Calu3 (cell line): ENCODE data around the gene ALDH4A1. TPM values are rescaled to one million over a fixed set of nuclear protein-coding genes. Genes with fewer than 3 reads are reported as not detected.

Experiments used
- BruUV-seq: library from RNA; stranded (reverse); fragments of 400-500 nt; replicated peaks from 2 replicates; lab custom pipeline; 2021; lab: Mats Ljungman, UMichigan
- CTCF ChIA-PET: fragments of 300-600 bp; sonication (Branson Sonifier 250); formaldehyde crosslinking; loops from one replicate; lab custom pipeline; 2022; ENCODE audit warnings: antibody characterized with exemption; lab: Charles Lee
- DNase-seq: peaks from one replicate; pipeline ENCODE4 v3.0.0; 2022
- H3K27ac Mint-ChIP-seq: one replicate; pipeline ENCODE4 v1.8.0; 2022; ENCODE audit warnings: mixed read lengths; ENCODE audit not compliant: unreplicated experiment
- H3K27me3 Mint-ChIP-seq: one replicate; pipeline ENCODE4 v1.8.0; 2022; ENCODE audit warnings: mixed read lengths; ENCODE audit not compliant: unreplicated experiment
- H3K36me3 Mint-ChIP-seq: one replicate; pipeline ENCODE4 v1.8.0; 2022; ENCODE audit warnings: mild to moderate bottlenecking, moderate library complexity, mixed read lengths; ENCODE audit not compliant: insufficient read depth, unreplicated experiment
- H3K4me1 Mint-ChIP-seq: one replicate; pipeline ENCODE4 v1.8.0; 2022; ENCODE audit warnings: mild to moderate bottlenecking, low read depth, mixed read lengths; ENCODE audit not compliant: unreplicated experiment
- H3K4me3 Mint-ChIP-seq: one replicate; pipeline ENCODE4 v1.8.0; 2022; ENCODE audit warnings: mild to moderate bottlenecking, low read depth, moderate library complexity, mixed read lengths; ENCODE audit not compliant: unreplicated experiment
- H3K9me3 Mint-ChIP-seq: one replicate; pipeline ENCODE4 v1.8.0; 2022; ENCODE audit warnings: low read depth, mixed read lengths; ENCODE audit not compliant: unreplicated experiment
- CTCF ChIP-seq: fragments of 200-600 bp; IDR thresholded peaks from one replicate; pipeline ENCODE4 v1.8.0; 2022; ENCODE audit warnings: antibody characterized with exemption; ENCODE audit not compliant: unreplicated experiment
- intact Hi-C: fragments of 100-400 bp; cut with micrococcal nuclease; formaldehyde crosslinking; loops from one replicate; pipeline ENCODE4 v1.10.0; 2022; ENCODE audit not compliant: unreplicated experiment
- total RNA-seq: library from RNA; stranded (reverse); gene quantifications from 2 replicates; pipeline ENCODE4 v1.2.3, GENCODE V29; 2022

The ALDH4A1 gene
- total RNA-seq, 1 experiment from 2014 or later = 10.7 TPM

- TF ChIP-seq CTCF = no peak
- CTCF ChIA-PET = no interaction called here
- no peak for DNase-seq
- Mint-ChIP-seq H3K9me3 (no peaks in the 10 kb centered on the region), H3K4me1 (no peaks in the 10 kb centered on the region), H3K4me3 (no peak overlapping the region), H3K27me3 (no peaks in the 10 kb centered on the region), H3K27ac (no peak overlapping the region), H3K36me3 (peaks cover 5% of the 10 kb centered on the region)
- intact Hi-C loops = no loop called here
- BruUV-seq = no TSS peak
Observed at GRCh38 chr1:18922319-18922726, 20.0 kb upstream of the ALDH4A1 start.

- Mint-ChIP-seq H3K27ac (no peak overlapping the region), H3K4me3 (no peak overlapping the region), H3K9me3 (no peaks in the 10 kb centered on the region), H3K4me1 (no peaks in the 10 kb centered on the region), H3K36me3 (peaks cover 10% of the 10 kb centered on the region), H3K27me3 (no peaks in the 10 kb centered on the region)
- intact Hi-C loops = no loop called here
- CTCF ChIA-PET = no interaction called here
- no peak for TF ChIP-seq CTCF
- no TSS peak for BruUV-seq
- DNase-seq = no peak
Observed at GRCh38 chr1:18921516-18922251, 19.3 kb upstream of the ALDH4A1 start.

- Mint-ChIP-seq H3K36me3 (peaks cover 10% of the 10 kb centered on the region), H3K9me3 (no peaks in the 10 kb centered on the region), H3K27me3 (no peaks in the 10 kb centered on the region), H3K4me1 (no peaks in the 10 kb centered on the region), H3K27ac (no peak overlapping the region), H3K4me3 (no peak overlapping the region)
- no TSS peak for BruUV-seq
- DNase-seq = no peak
- no peak for TF ChIP-seq CTCF
- CTCF ChIA-PET = no interaction called here
- intact Hi-C loops = no loop called here
Observed at GRCh38 chr1:18920931-18921330, 18.6 kb upstream of the ALDH4A1 start.

GRCh38 chr1:18919956-18920355, 17.6 kb upstream of the ALDH4A1 start:
- CTCF ChIA-PET = no interaction called here
- DNase-seq = no peak
- Mint-ChIP-seq H3K27ac (no peak overlapping the region), H3K4me1 (no peaks in the 10 kb centered on the region), H3K27me3 (no peaks in the 10 kb centered on the region), H3K36me3 (peaks cover 6% of the 10 kb centered on the region), H3K9me3 (no peaks in the 10 kb centered on the region), H3K4me3 (no peak overlapping the region)
- no TSS peak for BruUV-seq
- TF ChIP-seq CTCF = no peak
- intact Hi-C loops = no loop called here
